GM23338 (cell line): ENCODE results near the gene CNR1. TPM values are rescaled to one million over a fixed set of nuclear protein-coding genes. Genes with fewer than 3 reads are reported as not detected.

ENCODE experiments used
- ATAC-seq: fragments of 200-7000 bp; cut with Tn5 transposase; 3 replicates; pipeline ENCODE4 v1.9.1; 2020
- DNase-seq: peaks from one replicate; pipeline ENCODE4 v3.0.0-alpha.2; 2015; ENCODE audit warnings: low spot score
- H2AFZ ChIP-seq: fragments of 200-600 bp; sonication (generic); 2 replicates; pipeline ENCODE4 v1.8.0; 2016; ENCODE audit warnings: antibody characterized with exemption, mild to moderate bottlenecking, moderate library complexity
- H3F3A ChIP-seq: fragments of 200-600 bp; sonication (generic); replicated peaks from 2 replicates; pipeline ENCODE4 v1.8.0; 2017; ENCODE audit warnings: antibody characterized with exemption, mixed run types, low read depth
- H3K27ac ChIP-seq: fragments of 200-600 bp; sonication (generic); 2 replicates; pipeline ENCODE4 v1.6.1; 2016; ENCODE audit warnings: low read depth
- H3K27me3 ChIP-seq: fragments of 200-600 bp; sonication (generic); 2 replicates; pipeline ENCODE4 v1.8.0; 2016; ENCODE audit warnings: mild to moderate bottlenecking, mixed run types, moderate library complexity; ENCODE audit not compliant: insufficient read depth
- H3K36me3 ChIP-seq: fragments of 200-600 bp; sonication (generic); 2 replicates; pipeline ENCODE4 v1.8.0; 2016; ENCODE audit warnings: mild to moderate bottlenecking; ENCODE audit not compliant: insufficient read depth
- H3K4me1 ChIP-seq: fragments of 200-600 bp; sonication (generic); 2 replicates; pipeline ENCODE4 v1.8.0; 2016; ENCODE audit warnings: mild to moderate bottlenecking, moderate library complexity; ENCODE audit not compliant: insufficient read depth
- H3K4me2 ChIP-seq: fragments of 200-600 bp; sonication (generic); 2 replicates; pipeline ENCODE4 v1.7.1; 2017; ENCODE audit warnings: mixed run types
- H3K4me3 ChIP-seq: fragments of 200-600 bp; sonication (generic); 2 replicates; pipeline ENCODE4 v1.6.1; 2016; ENCODE audit warnings: mixed run types
- H3K79me2 ChIP-seq: fragments of 200-600 bp; sonication (generic); replicated peaks from 2 replicates; pipeline ENCODE4 v1.8.0; 2017; ENCODE audit warnings: mild to moderate bottlenecking; ENCODE audit not compliant: insufficient read depth
- H3K9me2 ChIP-seq: fragments of 200-600 bp; sonication (generic); 2 replicates; pipeline ENCODE4 v1.8.0; 2017; ENCODE audit not compliant: insufficient read depth
- H4K20me1 ChIP-seq: fragments of 200-600 bp; sonication (generic); replicated peaks from 2 replicates; pipeline ENCODE4 v1.8.0; 2017; ENCODE audit warnings: mild to moderate bottlenecking; ENCODE audit not compliant: insufficient read depth
- H3K27ac Mint-ChIP-seq: 2 replicates; pipeline ENCODE4 v1.8.0; 2020; ENCODE audit warnings: inconsistent platforms, mild to moderate bottlenecking, moderate library complexity, mixed read lengths
- H3K27me3 Mint-ChIP-seq: 3 replicates; pipeline ENCODE4 v1.8.0; 2022; ENCODE audit warnings: low read depth, mild to moderate bottlenecking, moderate library complexity, mixed read lengths, inconsistent platforms; ENCODE audit not compliant: insufficient read depth, poor library complexity
- H3K36me3 Mint-ChIP-seq: 3 replicates; pipeline ENCODE4 v1.8.0; 2021; ENCODE audit warnings: low read depth, mild to moderate bottlenecking, inconsistent platforms, moderate library complexity, mixed read lengths
- H3K4me1 Mint-ChIP-seq: 3 replicates; pipeline ENCODE4 v1.8.0; 2020; ENCODE audit warnings: mild to moderate bottlenecking, inconsistent platforms, mixed read lengths
- H3K4me3 Mint-ChIP-seq: 3 replicates; pipeline ENCODE4 v1.8.0; 2021; ENCODE audit warnings: moderate library complexity, mild to moderate bottlenecking, inconsistent platforms, mixed read lengths
- H3K9me3 Mint-ChIP-seq: 3 replicates; pipeline ENCODE4 v1.8.0; 2020; ENCODE audit warnings: moderate library complexity, mild to moderate bottlenecking, inconsistent platforms, mixed read lengths
- CREB1 ChIP-seq: fragments of 250-450 bp; sonication (Bioruptor Pico); IDR thresholded peaks from 2 replicates; pipeline ENCODE4 v1.5.0; 2020; ENCODE audit warnings: low read depth, mild to moderate bottlenecking, moderate library complexity
- EZH2 ChIP-seq: fragments of 200-600 bp; sonication (generic); IDR thresholded peaks from one replicate; pipeline ENCODE4 v1.8.0; 2017; ENCODE audit warnings: antibody characterized with exemption, mild to moderate bottlenecking, low read depth; ENCODE audit not compliant: unreplicated experiment
- EZH2phosphoT487 ChIP-seq: fragments of 200-600 bp; sonication (generic); IDR thresholded peaks from one replicate; pipeline ENCODE4 v1.8.1; 2018; ENCODE audit warnings: antibody characterized with exemption; ENCODE audit not compliant: unreplicated experiment
- JUNB ChIP-seq: IDR thresholded peaks from one replicate; pipeline ENCODE4 v1.6.1; 2016; ENCODE audit warnings: antibody characterized with exemption; ENCODE audit not compliant: unreplicated experiment
- NANOG ChIP-seq: IDR thresholded peaks from 2 replicates; pipeline ENCODE4 v1.6.1; 2016; ENCODE audit warnings: antibody characterized with exemption, borderline replicate concordance
- POLR2AphosphoS5 ChIP-seq: IDR thresholded peaks from 2 replicates; pipeline ENCODE4 v1.6.1; 2016; ENCODE audit warnings: antibody characterized with exemption, low read depth
- STAT1 ChIP-seq: IDR thresholded peaks from one replicate; pipeline ENCODE4 v1.6.1; 2016; ENCODE audit warnings: antibody characterized with exemption; ENCODE audit not compliant: unreplicated experiment
- ZNF331 ChIP-seq: fragments of 250-450 bp; sonication (Bioruptor Pico); IDR thresholded peaks from 2 replicates; pipeline ENCODE4 v1.5.0; 2020; ENCODE audit warnings: low read depth, mild to moderate bottlenecking, moderate library complexity
- polyA plus RNA-seq: library from polyadenylated mRNA; unstranded; fragments of >200 nt; fragmentation: Nextera tagmentation; extraction: Ambion mirVana; gene quantifications from 2 replicates; pipeline ENCODE4 v1.2.1, GENCODE V29; 2016
- total RNA-seq: library from RNA; depleted of rRNA; stranded (reverse); fragments of >200 nt; shearing (Covaris generic); gene quantifications from 2 replicates; pipeline ENCODE4 v1.2.3, GENCODE V29; 2014
- TF ChIP-seq, protein P1 (sequence below): IDR thresholded peaks from one replicate; pipeline ENCODE4 v1.6.1; 2018; ENCODE audit warnings: antibody characterized with exemption; ENCODE audit not compliant: unreplicated experiment
- TF ChIP-seq, protein P2 (sequence below): IDR thresholded peaks from 2 replicates; pipeline ENCODE4 v1.6.1; 2016; ENCODE audit warnings: antibody characterized with exemption
- TF ChIP-seq, protein P3 (sequence below), 2 experiments: fragments of 200-600 bp in 1 of 2; sonication (generic) in 1 of 2; conservative IDR thresholded peaks; 2 replicates each; pipeline versions ENCODE4 v1.5.1 to v1.6.1; 2016 to 2017; ENCODE audit warnings: antibody characterized with exemption in 2 of 2, low read depth in 2 of 2, mild to moderate bottlenecking in 2 of 2, moderate library complexity in 1 of 2
- TF ChIP-seq, protein P4 (sequence below): fragments of 250-450 bp; sonication (Bioruptor Pico); IDR thresholded peaks from 2 replicates; pipeline ENCODE4 v1.5.0; 2020; ENCODE audit warnings: mild to moderate bottlenecking, moderate library complexity

The CNR1 gene
- total and polyA plus RNA-seq, 2 experiments from 2014 or later, result 0.71 to 2.6 TPM

DNA sequence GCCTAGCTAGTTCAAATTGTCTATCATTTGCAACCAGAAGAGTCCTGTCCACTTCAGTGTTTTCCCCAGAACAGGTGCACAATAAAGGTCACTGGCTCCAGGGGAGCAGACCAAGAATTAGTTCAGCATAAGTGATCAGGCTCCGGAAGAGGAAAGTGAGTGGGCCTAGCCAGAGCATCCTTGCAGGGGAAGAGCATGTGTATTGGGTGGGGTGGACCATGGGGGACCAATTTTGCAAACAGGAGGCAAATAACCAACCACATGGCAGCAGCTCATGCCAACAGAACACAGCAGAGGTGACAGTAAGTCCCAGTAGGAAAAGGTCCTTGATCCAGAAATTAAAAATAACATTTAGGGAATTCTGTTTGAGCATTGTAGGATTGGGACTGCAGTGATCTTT, 43.2 kb upstream of the CNR1 start (continued):
- TF ChIP-seq, protein P1, sequence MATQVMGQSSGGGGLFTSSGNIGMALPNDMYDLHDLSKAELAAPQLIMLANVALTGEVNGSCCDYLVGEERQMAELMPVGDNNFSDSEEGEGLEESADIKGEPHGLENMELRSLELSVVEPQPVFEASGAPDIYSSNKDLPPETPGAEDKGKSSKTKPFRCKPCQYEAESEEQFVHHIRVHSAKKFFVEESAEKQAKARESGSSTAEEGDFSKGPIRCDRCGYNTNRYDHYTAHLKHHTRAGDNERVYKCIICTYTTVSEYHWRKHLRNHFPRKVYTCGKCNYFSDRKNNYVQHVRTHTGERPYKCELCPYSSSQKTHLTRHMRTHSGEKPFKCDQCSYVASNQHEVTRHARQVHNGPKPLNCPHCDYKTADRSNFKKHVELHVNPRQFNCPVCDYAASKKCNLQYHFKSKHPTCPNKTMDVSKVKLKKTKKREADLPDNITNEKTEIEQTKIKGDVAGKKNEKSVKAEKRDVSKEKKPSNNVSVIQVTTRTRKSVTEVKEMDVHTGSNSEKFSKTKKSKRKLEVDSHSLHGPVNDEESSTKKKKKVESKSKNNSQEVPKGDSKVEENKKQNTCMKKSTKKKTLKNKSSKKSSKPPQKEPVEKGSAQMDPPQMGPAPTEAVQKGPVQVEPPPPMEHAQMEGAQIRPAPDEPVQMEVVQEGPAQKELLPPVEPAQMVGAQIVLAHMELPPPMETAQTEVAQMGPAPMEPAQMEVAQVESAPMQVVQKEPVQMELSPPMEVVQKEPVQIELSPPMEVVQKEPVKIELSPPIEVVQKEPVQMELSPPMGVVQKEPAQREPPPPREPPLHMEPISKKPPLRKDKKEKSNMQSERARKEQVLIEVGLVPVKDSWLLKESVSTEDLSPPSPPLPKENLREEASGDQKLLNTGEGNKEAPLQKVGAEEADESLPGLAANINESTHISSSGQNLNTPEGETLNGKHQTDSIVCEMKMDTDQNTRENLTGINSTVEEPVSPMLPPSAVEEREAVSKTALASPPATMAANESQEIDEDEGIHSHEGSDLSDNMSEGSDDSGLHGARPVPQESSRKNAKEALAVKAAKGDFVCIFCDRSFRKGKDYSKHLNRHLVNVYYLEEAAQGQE, result no peak
- TF ChIP-seq CREB1 (CRISPR knock-in tag) (no peak), STAT1 (no peak), EZH2phosphoT487 (no peak), JUNB (no peak), EZH2 (no peak), ZNF331 (CRISPR knock-in tag) (no peak)
- TF ChIP-seq, protein P2, sequence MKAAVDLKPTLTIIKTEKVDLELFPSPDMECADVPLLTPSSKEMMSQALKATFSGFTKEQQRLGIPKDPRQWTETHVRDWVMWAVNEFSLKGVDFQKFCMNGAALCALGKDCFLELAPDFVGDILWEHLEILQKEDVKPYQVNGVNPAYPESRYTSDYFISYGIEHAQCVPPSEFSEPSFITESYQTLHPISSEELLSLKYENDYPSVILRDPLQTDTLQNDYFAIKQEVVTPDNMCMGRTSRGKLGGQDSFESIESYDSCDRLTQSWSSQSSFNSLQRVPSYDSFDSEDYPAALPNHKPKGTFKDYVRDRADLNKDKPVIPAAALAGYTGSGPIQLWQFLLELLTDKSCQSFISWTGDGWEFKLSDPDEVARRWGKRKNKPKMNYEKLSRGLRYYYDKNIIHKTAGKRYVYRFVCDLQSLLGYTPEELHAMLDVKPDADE, result no peak
- TF ChIP-seq, protein P3, sequence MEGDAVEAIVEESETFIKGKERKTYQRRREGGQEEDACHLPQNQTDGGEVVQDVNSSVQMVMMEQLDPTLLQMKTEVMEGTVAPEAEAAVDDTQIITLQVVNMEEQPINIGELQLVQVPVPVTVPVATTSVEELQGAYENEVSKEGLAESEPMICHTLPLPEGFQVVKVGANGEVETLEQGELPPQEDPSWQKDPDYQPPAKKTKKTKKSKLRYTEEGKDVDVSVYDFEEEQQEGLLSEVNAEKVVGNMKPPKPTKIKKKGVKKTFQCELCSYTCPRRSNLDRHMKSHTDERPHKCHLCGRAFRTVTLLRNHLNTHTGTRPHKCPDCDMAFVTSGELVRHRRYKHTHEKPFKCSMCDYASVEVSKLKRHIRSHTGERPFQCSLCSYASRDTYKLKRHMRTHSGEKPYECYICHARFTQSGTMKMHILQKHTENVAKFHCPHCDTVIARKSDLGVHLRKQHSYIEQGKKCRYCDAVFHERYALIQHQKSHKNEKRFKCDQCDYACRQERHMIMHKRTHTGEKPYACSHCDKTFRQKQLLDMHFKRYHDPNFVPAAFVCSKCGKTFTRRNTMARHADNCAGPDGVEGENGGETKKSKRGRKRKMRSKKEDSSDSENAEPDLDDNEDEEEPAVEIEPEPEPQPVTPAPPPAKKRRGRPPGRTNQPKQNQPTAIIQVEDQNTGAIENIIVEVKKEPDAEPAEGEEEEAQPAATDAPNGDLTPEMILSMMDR (conservative IDR thresholded peaks at IDR 0.05; ENCODE audit: low read depth in 2 of 2), result no peak

DNA sequence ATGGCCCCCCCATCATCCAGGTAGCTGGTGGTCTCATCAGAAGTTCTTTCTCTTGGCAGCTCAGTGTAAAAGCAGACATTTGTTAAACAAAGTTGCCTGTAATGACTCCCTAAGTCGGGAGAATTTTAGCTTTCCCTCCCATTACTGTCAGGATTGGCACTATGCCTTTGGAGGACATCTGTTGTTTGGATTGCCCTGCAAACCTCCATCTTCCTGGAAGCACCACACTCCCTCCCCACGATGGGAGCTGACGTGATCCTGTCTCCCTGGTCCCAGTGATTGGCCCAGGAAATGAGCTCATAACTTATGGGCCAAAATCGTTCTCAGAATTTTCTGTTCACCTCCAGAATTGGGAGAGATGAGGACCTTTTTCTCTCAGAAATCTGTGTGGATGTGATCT, 42.6 kb upstream of the CNR1 start:
- Histone ChIP-seq H3K4me3 (no peak overlapping the region), H3K27ac (no peak overlapping the region), H3K4me1 (0 out of 2 replicates have a peak, but pooled peaks cover 7% of the 10 kb centered on the region), H3F3A (no peaks in the 10 kb centered on the region), H4K20me1 (no peaks in the 10 kb centered on the region), H3K9me2 (0 out of 2 replicates have a peak, but pooled peaks cover 6% of the 10 kb centered on the region), H3K79me2 (no peaks in the 10 kb centered on the region), H3K4me2 (no peak overlapping the region), H2AFZ (no peak overlapping the region), H3K27me3 (no peaks in the 10 kb centered on the region), H3K36me3 (no peaks in the 10 kb centered on the region)
- Mint-ChIP-seq H3K27me3 (no peaks in the 10 kb centered on the region), H3K4me1 (peaks cover 10% of the 10 kb centered on the region; the same call in 2 of the 3 replicates), H3K36me3 (0 out of 3 replicates have a peak, but pooled peaks cover 5% of the 10 kb centered on the region), H3K9me3 (peaks cover 14% of the 10 kb centered on the region), H3K4me3 (no peak overlapping the region), H3K27ac (no peak overlapping the region)
- ATAC-seq (no peak), DNase-seq (no peak)
- TF ChIP-seq, protein P4, sequence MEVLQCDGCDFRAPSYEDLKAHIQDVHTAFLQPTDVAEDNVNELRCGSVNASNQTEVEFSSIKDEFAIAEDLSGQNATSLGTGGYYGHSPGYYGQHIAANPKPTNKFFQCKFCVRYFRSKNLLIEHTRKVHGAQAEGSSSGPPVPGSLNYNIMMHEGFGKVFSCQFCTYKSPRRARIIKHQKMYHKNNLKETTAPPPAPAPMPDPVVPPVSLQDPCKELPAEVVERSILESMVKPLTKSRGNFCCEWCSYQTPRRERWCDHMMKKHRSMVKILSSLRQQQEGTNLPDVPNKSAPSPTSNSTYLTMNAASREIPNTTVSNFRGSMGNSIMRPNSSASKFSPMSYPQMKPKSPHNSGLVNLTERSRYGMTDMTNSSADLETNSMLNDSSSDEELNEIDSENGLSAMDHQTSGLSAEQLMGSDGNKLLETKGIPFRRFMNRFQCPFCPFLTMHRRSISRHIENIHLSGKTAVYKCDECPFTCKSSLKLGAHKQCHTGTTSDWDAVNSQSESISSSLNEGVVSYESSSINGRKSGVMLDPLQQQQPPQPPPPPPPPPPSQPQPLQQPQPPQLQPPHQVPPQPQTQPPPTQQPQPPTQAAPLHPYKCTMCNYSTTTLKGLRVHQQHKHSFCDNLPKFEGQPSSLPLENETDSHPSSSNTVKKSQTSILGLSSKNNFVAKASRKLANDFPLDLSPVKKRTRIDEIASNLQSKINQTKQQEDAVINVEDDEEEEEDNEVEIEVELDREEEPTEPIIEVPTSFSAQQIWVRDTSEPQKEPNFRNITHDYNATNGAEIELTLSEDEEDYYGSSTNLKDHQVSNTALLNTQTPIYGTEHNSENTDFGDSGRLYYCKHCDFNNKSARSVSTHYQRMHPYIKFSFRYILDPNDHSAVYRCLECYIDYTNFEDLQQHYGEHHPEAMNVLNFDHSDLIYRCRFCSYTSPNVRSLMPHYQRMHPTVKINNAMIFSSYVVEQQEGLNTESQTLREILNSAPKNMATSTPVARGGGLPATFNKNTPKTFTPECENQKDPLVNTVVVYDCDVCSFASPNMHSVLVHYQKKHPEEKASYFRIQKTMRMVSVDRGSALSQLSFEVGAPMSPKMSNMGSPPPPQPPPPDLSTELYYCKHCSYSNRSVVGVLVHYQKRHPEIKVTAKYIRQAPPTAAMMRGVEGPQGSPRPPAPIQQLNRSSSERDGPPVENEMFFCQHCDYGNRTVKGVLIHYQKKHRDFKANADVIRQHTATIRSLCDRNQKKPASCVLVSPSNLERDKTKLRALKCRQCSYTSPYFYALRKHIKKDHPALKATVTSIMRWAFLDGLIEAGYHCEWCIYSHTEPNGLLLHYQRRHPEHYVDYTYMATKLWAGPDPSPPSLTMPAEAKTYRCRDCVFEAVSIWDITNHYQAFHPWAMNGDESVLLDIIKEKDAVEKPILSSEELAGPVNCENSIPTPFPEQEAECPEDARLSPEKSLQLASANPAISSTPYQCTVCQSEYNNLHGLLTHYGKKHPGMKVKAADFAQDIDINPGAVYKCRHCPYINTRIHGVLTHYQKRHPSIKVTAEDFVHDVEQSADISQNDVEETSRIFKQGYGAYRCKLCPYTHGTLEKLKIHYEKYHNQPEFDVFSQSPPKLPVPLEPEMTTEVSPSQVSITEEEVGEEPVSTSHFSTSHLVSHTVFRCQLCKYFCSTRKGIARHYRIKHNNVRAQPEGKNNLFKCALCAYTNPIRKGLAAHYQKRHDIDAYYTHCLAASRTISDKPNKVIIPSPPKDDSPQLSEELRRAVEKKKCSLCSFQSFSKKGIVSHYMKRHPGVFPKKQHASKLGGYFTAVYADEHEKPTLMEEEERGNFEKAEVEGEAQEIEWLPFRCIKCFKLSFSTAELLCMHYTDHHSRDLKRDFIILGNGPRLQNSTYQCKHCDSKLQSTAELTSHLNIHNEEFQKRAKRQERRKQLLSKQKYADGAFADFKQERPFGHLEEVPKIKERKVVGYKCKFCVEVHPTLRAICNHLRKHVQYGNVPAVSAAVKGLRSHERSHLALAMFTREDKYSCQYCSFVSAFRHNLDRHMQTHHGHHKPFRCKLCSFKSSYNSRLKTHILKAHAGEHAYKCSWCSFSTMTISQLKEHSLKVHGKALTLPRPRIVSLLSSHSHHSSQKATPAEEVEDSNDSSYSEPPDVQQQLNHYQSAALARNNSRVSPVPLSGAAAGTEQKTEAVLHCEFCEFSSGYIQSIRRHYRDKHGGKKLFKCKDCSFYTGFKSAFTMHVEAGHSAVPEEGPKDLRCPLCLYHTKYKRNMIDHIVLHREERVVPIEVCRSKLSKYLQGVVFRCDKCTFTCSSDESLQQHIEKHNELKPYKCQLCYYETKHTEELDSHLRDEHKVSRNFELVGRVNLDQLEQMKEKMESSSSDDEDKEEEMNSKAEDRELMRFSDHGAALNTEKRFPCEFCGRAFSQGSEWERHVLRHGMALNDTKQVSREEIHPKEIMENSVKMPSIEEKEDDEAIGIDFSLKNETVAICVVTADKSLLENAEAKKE (CRISPR knock-in tag), result no peak
- no peak for TF ChIP-seq NANOG
- no peak for TF ChIP-seq JUNB
- TF ChIP-seq POLR2AphosphoS5, result no peak
- TF ChIP-seq, protein P2, result no peak
